PC-3 (cell line): Measurements from ENCODE around the gene C11orf91.

Source experiments
- EZH2 ChIP-seq: fragments of 300-600 bp; sonication (generic); IDR thresholded peaks from one replicate; pipeline ENCODE4 v1.6.1; 2017; ENCODE audit warnings: antibody characterized with exemption, mild to moderate bottlenecking, low read length; ENCODE audit not compliant: unreplicated experiment
- EZH2phosphoT487 ChIP-seq: fragments of 300-600 bp; sonication (generic); IDR thresholded peaks from 2 replicates; pipeline ENCODE4 v1.6.1; 2018; ENCODE audit warnings: mild to moderate bottlenecking, antibody characterized with exemption, low read length, borderline replicate concordance
- TF ChIP-seq, protein P1 (sequence below): fragments of 300-600 bp; sonication (generic); conservative IDR thresholded peaks from 2 replicates; pipeline ENCODE4 v1.5.1; 2017; ENCODE audit warnings: antibody characterized with exemption, low read depth, mild to moderate bottlenecking, low read length

DNA sequence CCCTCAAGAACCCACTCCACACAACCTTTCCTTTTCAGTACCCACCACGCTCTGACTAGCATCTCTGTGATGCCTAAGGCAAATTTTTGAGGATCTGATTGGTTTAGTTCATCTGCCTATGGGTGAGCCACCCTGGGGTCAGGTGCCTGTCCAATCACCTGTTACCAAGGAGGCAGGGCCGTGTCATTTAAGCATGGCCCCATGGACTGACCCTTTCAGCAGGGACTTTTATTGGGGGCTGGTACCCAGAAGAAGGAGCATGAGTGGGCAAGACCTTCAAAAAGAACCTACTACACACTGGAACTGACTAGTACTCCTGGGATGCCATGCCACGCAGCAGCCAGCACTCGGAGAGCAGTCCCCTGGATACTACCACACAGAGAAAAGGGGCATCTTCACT is 28.4 kb downstream of the C11orf91 start:
- TF ChIP-seq, protein P1, sequence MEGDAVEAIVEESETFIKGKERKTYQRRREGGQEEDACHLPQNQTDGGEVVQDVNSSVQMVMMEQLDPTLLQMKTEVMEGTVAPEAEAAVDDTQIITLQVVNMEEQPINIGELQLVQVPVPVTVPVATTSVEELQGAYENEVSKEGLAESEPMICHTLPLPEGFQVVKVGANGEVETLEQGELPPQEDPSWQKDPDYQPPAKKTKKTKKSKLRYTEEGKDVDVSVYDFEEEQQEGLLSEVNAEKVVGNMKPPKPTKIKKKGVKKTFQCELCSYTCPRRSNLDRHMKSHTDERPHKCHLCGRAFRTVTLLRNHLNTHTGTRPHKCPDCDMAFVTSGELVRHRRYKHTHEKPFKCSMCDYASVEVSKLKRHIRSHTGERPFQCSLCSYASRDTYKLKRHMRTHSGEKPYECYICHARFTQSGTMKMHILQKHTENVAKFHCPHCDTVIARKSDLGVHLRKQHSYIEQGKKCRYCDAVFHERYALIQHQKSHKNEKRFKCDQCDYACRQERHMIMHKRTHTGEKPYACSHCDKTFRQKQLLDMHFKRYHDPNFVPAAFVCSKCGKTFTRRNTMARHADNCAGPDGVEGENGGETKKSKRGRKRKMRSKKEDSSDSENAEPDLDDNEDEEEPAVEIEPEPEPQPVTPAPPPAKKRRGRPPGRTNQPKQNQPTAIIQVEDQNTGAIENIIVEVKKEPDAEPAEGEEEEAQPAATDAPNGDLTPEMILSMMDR, result no peak
- TF ChIP-seq EZH2phosphoT487 (no peak), EZH2 (no peak)
